Liver (tissue), 9 donors: ENCODE results near the gene ELP4. TPM values are rescaled to one million over a fixed set of nuclear protein-coding genes. Genes with fewer than 3 reads are reported as not detected.

Experiments
- DNase-seq: peaks from one replicate; pipeline ENCODE4 v3.0.0-alpha.2; 2017; ENCODE audit warnings: low spot score
- H3K27ac ChIP-seq, 2 donors: one replicate each; pipeline ENCODE4 v1.7.0; 2013; ENCODE audit warnings: inconsistent platforms in 2 of 2, low read length in 2 of 2, control low read depth in 1 of 2, low read depth in 1 of 2, mild to moderate bottlenecking in 1 of 2
- H3K27me3 ChIP-seq, 4 donors: one replicate each; pipeline versions ENCODE4 v1.6.1 to v1.7.0; 2013; ENCODE audit warnings: low read length in 3 of 4, inconsistent platforms in 1 of 4, mild to moderate bottlenecking in 1 of 4, moderate library complexity in 1 of 4; ENCODE audit not compliant: control insufficient read depth in 4 of 4, insufficient read depth in 4 of 4
- H3K36me3 ChIP-seq, 4 donors: one replicate each; pipeline versions ENCODE4 v1.6.1 to v1.7.0; 2013; ENCODE audit warnings: low read length in 3 of 4, mild to moderate bottlenecking in 3 of 4, low read depth in 1 of 4, moderate library complexity in 1 of 4; ENCODE audit not compliant: control insufficient read depth in 4 of 4, insufficient read depth in 3 of 4
- H3K4me1 ChIP-seq, 4 donors: one replicate each; pipeline versions ENCODE4 v1.6.1 to v1.7.0; 2013; ENCODE audit warnings: low read length in 3 of 4, mild to moderate bottlenecking in 3 of 4, moderate library complexity in 1 of 4; ENCODE audit not compliant: control insufficient read depth in 4 of 4, insufficient read depth in 4 of 4
- H3K4me3 ChIP-seq, 3 donors: one replicate each; pipeline versions ENCODE4 v1.6.1 to v1.7.0; 2013; ENCODE audit warnings: low read length in 3 of 3, control low read depth in 1 of 3, low read depth in 1 of 3, mild to moderate bottlenecking in 1 of 3
- H3K9ac ChIP-seq, 2 donors: one replicate each; pipeline ENCODE4 v1.7.0; 2013; ENCODE audit warnings: low read length in 2 of 2, mild to moderate bottlenecking in 2 of 2, moderate library complexity in 2 of 2, control low read depth in 1 of 2, low read depth in 1 of 2
- H3K9me3 ChIP-seq, 4 donors: one replicate each; pipeline versions ENCODE4 v1.6.1 to v1.7.0; 2013; ENCODE audit warnings: low read length in 3 of 4; ENCODE audit not compliant: control insufficient read depth in 4 of 4
- ATF3 ChIP-seq: IDR thresholded peaks from 2 replicates; pipeline ENCODE4 v1.6.1; 2016; ENCODE audit warnings: antibody characterized with exemption
- CTCF ChIP-seq: fragments of 150-350 bp; IDR thresholded peaks from 2 replicates; pipeline ENCODE4 v1.5.1; 2017; ENCODE audit warnings: improper control_type of control experiment, low read depth, low read length; ENCODE audit not compliant: missing input control
- EGR1 ChIP-seq, 2 donors: IDR thresholded peaks; 2 replicates each; pipeline ENCODE4 v1.6.1; 2016 to 2018; ENCODE audit warnings: antibody characterized with exemption in 2 of 2, low read depth in 2 of 2
- GABPA ChIP-seq, 2 donors: IDR thresholded peaks in 1 of 2; conservative IDR thresholded peaks in 1 of 2; 2 replicates each; pipeline ENCODE4 v1.6.1; 2016; ENCODE audit warnings: antibody characterized with exemption in 2 of 2, mild to moderate bottlenecking in 1 of 2, moderate library complexity in 1 of 2
- HNF4G ChIP-seq: IDR thresholded peaks from 2 replicates; pipeline ENCODE4 v1.6.1; 2016; ENCODE audit warnings: antibody characterized with exemption
- JUND ChIP-seq, 2 donors: IDR thresholded peaks; 2 replicates each; pipeline ENCODE4 v1.6.1; 2016; ENCODE audit warnings: antibody characterized with exemption in 2 of 2
- NR2F2 ChIP-seq: IDR thresholded peaks from 2 replicates; pipeline ENCODE4 v1.6.1; 2016; ENCODE audit warnings: antibody characterized with exemption
- RAD21 ChIP-seq, 2 donors: IDR thresholded peaks; 2 replicates each; pipeline ENCODE4 v1.6.1; 2016; ENCODE audit warnings: antibody characterized with exemption in 2 of 2, mild to moderate bottlenecking in 2 of 2
- RXRA ChIP-seq, 2 donors: IDR thresholded peaks; 2 replicates each; pipeline ENCODE4 v1.6.1; 2017 to 2018; ENCODE audit warnings: antibody characterized with exemption in 2 of 2, mild to moderate bottlenecking in 1 of 2
- SP1 ChIP-seq: IDR thresholded peaks from 2 replicates; pipeline ENCODE4 v1.6.1; 2018; ENCODE audit warnings: antibody characterized with exemption, mild to moderate bottlenecking
- TAF1 ChIP-seq: conservative IDR thresholded peaks from 2 replicates; pipeline ENCODE4 v1.6.1; 2016; ENCODE audit warnings: antibody characterized with exemption, mild to moderate bottlenecking
- YY1 ChIP-seq: IDR thresholded peaks from 2 replicates; pipeline ENCODE4 v1.6.1; 2016; ENCODE audit warnings: antibody characterized with exemption, mild to moderate bottlenecking
- WGBS: extraction: QIAGEN DNeasy Blood & Tissue Kit; methylation state at CpG from one replicate; pipeline ENCODE4 v1.1.7; 2013; 5-methylcytosine and 5-hydroxymethylcytosine counted together
- polyA plus RNA-seq, 2 donors: library from polyadenylated mRNA; stranded (reverse) in 1 of 2; unstranded in 1 of 2; fragments of 200-250 nt in 1 of 2; fragments of >200 nt in 1 of 2; fragmentation: Nextera tagmentation in 1 of 2; extraction: Ambion mirVana in 1 of 2; gene quantifications; one replicate each; pipeline versions ENCODE4 v1.2.1 to v1.2.3, GENCODE V29; 2013 to 2015
- total RNA-seq, 2 donors: library from RNA; depleted of rRNA; stranded (reverse); fragments of >200 nt; gene quantifications; one replicate each; pipeline ENCODE4 v1.2.3, GENCODE V29; 2014
- TF ChIP-seq, protein P1 (sequence below): IDR thresholded peaks from 2 replicates; pipeline ENCODE4 v1.6.1; 2016; ENCODE audit warnings: antibody characterized with exemption
- TF ChIP-seq, protein P2 (sequence below): IDR thresholded peaks from 2 replicates; pipeline ENCODE4 v1.6.1; 2016; ENCODE audit warnings: antibody characterized with exemption, mild to moderate bottlenecking
- donor health status: healthy.
- donor health status: healthy.
- donor health status: healthy.
- donor health status: healthy.
- donor health status: healthy.

ELP4 gene
- total and polyA plus RNA-seq, 4 donors = 6.0 to 18.8 (median 12.5) TPM

GRCh38 chr11:31757260-31757835, 247.8 kb downstream of the ELP4 start (continued):
- no peak for TF ChIP-seq RAD21 (IDR thresholded peaks at IDR 0.05)

- no peaks in the 10 kb centered on the region for H3K27me3 ChIP-seq
- TF ChIP-seq RXRA (IDR thresholded peaks at IDR 0.05) (no peak), SP1 (no peak), JUND (IDR thresholded peaks at IDR 0.05) (no peak), CTCF (no peak), RAD21 (IDR thresholded peaks at IDR 0.05) (no peak), NR2F2 (no peak), ATF3 (no peak), TAF1 (no peak), GABPA (IDR thresholded peaks at IDR 0.05 in 1 of 2, conservative IDR thresholded peaks at IDR 0.05 in 1 of 2) (no peak), HNF4G (no peak)
- TF ChIP-seq, protein P1, sequence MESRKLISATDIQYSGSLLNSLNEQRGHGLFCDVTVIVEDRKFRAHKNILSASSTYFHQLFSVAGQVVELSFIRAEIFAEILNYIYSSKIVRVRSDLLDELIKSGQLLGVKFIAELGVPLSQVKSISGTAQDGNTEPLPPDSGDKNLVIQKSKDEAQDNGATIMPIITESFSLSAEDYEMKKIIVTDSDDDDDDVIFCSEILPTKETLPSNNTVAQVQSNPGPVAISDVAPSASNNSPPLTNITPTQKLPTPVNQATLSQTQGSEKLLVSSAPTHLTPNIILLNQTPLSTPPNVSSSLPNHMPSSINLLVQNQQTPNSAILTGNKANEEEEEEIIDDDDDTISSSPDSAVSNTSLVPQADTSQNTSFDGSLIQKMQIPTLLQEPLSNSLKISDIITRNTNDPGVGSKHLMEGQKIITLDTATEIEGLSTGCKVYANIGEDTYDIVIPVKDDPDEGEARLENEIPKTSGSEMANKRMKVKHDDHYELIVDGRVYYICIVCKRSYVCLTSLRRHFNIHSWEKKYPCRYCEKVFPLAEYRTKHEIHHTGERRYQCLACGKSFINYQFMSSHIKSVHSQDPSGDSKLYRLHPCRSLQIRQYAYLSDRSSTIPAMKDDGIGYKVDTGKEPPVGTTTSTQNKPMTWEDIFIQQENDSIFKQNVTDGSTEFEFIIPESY = no peak
- DNase-seq = no peak
- H3K9me3 ChIP-seq = no peaks in the 10 kb centered on the region
- no peak overlapping the region for H3K4me3 ChIP-seq
- 99% methylated on average over 1 of the region's 1 CpG for WGBS
- H3K36me3 ChIP-seq = no peaks in the 10 kb centered on the region
- H3K9ac ChIP-seq = no peak overlapping the region
- peaks cover 0 to 6% (median 4%) of the 10 kb centered on the region in 4 donors for H3K4me1 ChIP-seq
- H3K27ac ChIP-seq = no peak overlapping the region
Observed at GRCh38 chr11:31761636-31762035, 252.1 kb downstream of the ELP4 start.

DNA sequence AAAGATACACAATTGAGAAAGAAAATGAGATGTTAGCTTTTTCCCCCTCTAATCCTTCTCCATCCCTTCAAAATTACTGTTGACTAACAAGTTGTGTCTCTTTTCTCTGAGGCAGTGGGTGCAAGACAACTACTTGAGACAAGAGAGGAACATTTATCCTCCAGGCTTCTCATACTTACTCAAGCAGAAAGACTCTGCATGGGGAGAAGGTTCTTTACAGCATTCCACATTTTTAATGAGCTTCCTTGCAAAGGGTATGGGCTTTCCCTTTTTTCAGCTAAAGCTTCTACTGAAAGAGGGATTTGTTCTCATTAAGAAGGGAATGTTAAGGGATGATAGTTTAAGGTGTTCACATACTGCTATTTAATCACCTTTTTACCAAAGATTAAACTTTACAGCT, 253.7 kb downstream of the ELP4 start:
- TF ChIP-seq JUND (IDR thresholded peaks at IDR 0.05) (no peak), RXRA (IDR thresholded peaks at IDR 0.05) (no peak), RAD21 (IDR thresholded peaks at IDR 0.05) (no peak), HNF4G (no peak), YY1 (no peak), EGR1 (IDR thresholded peaks at IDR 0.05; ENCODE audit: low read depth in 2 of 2) (no peak)
- TF ChIP-seq, protein P2, sequence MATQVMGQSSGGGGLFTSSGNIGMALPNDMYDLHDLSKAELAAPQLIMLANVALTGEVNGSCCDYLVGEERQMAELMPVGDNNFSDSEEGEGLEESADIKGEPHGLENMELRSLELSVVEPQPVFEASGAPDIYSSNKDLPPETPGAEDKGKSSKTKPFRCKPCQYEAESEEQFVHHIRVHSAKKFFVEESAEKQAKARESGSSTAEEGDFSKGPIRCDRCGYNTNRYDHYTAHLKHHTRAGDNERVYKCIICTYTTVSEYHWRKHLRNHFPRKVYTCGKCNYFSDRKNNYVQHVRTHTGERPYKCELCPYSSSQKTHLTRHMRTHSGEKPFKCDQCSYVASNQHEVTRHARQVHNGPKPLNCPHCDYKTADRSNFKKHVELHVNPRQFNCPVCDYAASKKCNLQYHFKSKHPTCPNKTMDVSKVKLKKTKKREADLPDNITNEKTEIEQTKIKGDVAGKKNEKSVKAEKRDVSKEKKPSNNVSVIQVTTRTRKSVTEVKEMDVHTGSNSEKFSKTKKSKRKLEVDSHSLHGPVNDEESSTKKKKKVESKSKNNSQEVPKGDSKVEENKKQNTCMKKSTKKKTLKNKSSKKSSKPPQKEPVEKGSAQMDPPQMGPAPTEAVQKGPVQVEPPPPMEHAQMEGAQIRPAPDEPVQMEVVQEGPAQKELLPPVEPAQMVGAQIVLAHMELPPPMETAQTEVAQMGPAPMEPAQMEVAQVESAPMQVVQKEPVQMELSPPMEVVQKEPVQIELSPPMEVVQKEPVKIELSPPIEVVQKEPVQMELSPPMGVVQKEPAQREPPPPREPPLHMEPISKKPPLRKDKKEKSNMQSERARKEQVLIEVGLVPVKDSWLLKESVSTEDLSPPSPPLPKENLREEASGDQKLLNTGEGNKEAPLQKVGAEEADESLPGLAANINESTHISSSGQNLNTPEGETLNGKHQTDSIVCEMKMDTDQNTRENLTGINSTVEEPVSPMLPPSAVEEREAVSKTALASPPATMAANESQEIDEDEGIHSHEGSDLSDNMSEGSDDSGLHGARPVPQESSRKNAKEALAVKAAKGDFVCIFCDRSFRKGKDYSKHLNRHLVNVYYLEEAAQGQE = no peak
- TF ChIP-seq, protein P1 = no peak
- Histone ChIP-seq H3K9me3 (no peaks in the 10 kb centered on the region), H3K27ac (no peak overlapping the region), H3K4me1 (no peaks in the 10 kb centered on the region), H3K4me3 (no peak overlapping the region), H3K9ac (no peak overlapping the region), H3K36me3 (no peaks in the 10 kb centered on the region), H3K27me3 (no peaks in the 10 kb centered on the region)
- no peak for DNase-seq
